Measurements from ENCODE around the gene ITGA7.

DNA sequence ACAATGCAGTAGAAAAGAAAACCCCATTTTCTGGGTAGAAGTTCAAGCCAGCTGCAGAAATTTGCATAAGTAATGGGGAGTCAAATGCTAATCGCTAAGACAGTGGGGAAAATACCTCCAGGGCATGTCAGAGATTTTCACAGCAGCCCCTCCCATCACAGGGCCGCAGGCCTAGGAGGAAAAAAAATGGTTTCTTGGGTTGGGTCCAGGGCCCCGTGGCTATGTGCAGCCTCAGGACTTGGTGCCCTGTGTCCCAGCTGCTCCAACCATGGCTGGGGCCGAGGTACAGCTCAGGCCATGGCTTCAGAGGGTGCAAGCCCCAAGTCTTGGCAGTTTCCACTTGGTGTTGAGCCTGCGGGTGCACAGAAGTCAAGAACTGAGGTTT is 56.4 kb downstream of the ITGA7 start:
- TF ChIP-seq, protein P1, sequence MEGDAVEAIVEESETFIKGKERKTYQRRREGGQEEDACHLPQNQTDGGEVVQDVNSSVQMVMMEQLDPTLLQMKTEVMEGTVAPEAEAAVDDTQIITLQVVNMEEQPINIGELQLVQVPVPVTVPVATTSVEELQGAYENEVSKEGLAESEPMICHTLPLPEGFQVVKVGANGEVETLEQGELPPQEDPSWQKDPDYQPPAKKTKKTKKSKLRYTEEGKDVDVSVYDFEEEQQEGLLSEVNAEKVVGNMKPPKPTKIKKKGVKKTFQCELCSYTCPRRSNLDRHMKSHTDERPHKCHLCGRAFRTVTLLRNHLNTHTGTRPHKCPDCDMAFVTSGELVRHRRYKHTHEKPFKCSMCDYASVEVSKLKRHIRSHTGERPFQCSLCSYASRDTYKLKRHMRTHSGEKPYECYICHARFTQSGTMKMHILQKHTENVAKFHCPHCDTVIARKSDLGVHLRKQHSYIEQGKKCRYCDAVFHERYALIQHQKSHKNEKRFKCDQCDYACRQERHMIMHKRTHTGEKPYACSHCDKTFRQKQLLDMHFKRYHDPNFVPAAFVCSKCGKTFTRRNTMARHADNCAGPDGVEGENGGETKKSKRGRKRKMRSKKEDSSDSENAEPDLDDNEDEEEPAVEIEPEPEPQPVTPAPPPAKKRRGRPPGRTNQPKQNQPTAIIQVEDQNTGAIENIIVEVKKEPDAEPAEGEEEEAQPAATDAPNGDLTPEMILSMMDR (IDR thresholded peaks at IDR 0.05), result no peak
- TF ChIP-seq POLR2AphosphoS5 (IDR thresholded peaks at IDR 0.05; ENCODE audit: low read depth, low read length) (no peak), RFX5 (IDR thresholded peaks at IDR 0.05; ENCODE audit: low read length) (no peak), EZH2phosphoT487 (IDR thresholded peaks at IDR 0.05; ENCODE audit: borderline replicate concordance, low read depth) (no peak), CHD2 (IDR thresholded peaks at IDR 0.05; ENCODE audit: low read length, partially characterized antibody) (no peak), FOSL2 (IDR thresholded peaks at IDR 0.05; ENCODE audit: borderline replicate concordance, low read depth) (no peak), RXRA (IDR thresholded peaks at IDR 0.05; ENCODE audit: borderline replicate concordance, low read depth) (no peak)
- TF ChIP-seq, protein P2, sequence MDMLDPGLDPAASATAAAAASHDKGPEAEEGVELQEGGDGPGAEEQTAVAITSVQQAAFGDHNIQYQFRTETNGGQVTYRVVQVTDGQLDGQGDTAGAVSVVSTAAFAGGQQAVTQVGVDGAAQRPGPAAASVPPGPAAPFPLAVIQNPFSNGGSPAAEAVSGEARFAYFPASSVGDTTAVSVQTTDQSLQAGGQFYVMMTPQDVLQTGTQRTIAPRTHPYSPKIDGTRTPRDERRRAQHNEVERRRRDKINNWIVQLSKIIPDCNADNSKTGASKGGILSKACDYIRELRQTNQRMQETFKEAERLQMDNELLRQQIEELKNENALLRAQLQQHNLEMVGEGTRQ (IDR thresholded peaks at IDR 0.05; ENCODE audit: borderline replicate concordance, low read depth, low read length), result no peak
- TF ChIP-seq, protein P3, sequence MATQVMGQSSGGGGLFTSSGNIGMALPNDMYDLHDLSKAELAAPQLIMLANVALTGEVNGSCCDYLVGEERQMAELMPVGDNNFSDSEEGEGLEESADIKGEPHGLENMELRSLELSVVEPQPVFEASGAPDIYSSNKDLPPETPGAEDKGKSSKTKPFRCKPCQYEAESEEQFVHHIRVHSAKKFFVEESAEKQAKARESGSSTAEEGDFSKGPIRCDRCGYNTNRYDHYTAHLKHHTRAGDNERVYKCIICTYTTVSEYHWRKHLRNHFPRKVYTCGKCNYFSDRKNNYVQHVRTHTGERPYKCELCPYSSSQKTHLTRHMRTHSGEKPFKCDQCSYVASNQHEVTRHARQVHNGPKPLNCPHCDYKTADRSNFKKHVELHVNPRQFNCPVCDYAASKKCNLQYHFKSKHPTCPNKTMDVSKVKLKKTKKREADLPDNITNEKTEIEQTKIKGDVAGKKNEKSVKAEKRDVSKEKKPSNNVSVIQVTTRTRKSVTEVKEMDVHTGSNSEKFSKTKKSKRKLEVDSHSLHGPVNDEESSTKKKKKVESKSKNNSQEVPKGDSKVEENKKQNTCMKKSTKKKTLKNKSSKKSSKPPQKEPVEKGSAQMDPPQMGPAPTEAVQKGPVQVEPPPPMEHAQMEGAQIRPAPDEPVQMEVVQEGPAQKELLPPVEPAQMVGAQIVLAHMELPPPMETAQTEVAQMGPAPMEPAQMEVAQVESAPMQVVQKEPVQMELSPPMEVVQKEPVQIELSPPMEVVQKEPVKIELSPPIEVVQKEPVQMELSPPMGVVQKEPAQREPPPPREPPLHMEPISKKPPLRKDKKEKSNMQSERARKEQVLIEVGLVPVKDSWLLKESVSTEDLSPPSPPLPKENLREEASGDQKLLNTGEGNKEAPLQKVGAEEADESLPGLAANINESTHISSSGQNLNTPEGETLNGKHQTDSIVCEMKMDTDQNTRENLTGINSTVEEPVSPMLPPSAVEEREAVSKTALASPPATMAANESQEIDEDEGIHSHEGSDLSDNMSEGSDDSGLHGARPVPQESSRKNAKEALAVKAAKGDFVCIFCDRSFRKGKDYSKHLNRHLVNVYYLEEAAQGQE (IDR thresholded peaks at IDR 0.05; ENCODE audit: low read depth, low read length), result no peak

Measured in SK-N-SH (cell line).